Right kidney (tissue), 1 donor: ENCODE measurements around the gene STYX.
A peak's percentile ranks its signal among the peaks of the same experiment; 100 is the strongest.

ENCODE experiments used
- DNase-seq: peaks from one replicate; pipeline ENCODE4 v3.0.0-alpha.2; 2016

STYX gene

DNA sequence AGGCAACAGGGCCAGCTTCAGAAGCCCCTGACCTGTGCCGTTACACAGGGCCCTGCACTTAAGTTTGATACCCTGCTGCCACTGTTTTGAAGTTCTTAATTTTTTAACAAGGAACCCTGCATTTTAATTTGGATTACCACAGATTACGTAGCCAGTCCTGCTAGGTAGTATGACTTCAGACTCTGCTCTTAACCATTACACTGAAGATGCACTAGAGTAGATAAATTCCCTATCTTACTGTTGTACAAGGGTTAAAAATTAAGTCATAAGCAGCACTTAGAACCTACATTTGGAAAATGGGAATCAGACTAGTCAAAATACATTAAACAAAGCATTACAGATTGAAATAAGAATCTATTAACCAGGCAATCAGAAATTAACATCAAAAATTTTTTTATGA lies 59.2 kb downstream of the STYX start:
- DNase-seq = no peak

DNA sequence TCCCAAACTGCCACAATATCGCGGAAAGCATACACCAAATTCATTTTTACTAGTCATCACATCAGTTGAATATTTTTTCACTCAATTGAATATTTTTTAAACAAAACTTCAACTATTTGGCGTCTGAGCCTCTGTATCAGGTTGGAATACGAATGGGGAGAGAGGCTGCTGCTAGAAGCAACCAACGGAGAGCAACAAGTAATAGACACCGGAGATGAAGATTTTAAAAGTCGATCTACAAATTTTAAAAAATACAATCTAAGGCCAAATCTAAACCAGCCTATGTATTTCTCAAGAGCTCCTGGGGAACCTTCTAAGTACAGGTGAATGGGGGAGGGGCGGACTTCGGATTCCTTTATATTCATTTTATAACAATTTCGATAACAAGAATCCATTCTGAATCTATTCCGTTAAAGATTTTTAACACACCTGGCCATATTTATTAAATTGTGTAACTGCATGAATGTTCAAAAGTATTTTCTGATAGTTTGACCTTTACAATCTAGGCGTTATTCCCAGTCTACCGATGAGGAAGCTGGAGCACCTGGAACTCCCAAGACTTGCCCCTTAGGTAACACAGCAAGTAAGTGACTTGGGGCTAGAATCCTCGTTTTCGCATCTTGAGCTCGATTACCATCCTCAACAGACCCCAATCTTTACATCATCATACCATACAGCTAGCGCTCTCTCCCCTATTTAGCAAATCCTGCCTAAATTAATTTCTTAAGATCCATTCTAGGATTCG lies 60.2 kb downstream of the STYX start:
- DNase-seq = no peak

GRCh38 chr14:52790756-52791222 lies 60.8 kb downstream of the STYX start:
- no peak for DNase-seq

DNA sequence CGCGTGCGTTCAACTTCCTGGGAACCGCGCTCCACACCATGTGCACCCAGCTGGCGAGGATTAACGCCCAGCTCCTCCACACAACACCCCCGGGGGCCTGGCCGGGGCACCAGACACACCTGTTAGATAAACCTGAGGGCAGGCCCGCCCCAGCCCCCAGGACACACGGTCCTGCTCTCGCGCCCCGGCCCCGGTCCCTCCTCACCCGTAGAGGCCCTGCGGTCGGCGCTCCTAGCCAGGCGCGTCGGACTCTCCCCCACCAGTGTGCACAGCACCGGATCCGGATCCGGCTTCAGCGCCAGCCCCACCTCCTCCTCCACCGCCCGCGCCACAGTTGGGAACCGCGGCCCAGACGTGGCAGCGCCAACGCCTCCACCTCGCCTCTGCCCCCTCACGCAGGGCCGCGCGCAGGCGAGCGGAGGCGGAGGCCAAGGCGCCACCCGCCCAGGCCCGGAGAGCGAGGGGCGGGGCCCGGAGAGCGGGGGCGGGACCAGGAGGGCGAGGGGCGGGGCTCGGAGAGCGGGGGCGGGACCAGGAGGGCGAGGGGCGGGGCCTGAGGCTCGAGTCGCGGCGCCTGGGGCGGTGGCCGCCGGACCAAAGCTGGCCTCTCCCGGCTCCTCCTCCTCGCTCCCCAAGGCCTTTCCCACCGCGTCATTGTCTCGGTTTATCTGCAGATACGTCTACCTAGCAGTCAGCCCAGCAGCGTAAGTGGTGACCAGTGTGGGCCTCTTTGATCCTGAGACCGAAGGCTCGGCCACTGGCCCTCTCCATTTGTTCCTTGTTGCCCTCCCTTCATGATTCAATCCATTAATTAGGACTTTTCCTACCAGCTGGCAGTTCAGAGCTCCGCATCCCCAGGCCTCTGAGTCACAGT lies 61.5 kb downstream of the STYX start, which contains the start of gene GNPNAT1:
Gene GNPNAT1, minus strand, starts transcription at position 385 of the 874 bp plus-strand sequence. CDS start 6,957 bp downstream, outside the sequence.
- DNase-seq = peak; percentile 89

DNA sequence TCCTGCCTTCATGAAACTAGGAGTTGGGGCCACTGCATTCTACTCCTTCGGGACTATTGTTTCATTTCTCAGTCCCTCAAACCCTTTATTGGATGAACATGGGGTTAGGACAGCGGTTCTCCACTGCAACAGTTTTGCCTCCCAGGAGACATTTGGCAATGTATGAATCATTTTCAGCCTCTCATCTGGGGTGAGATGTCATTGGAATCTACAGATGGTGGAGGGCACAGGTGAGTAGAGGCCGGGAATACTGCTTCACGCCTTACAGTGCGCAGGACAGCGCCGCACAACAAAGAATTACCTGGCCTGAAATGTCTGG lies 62.1 kb downstream of the STYX start:
- no peak for DNase-seq

DNA sequence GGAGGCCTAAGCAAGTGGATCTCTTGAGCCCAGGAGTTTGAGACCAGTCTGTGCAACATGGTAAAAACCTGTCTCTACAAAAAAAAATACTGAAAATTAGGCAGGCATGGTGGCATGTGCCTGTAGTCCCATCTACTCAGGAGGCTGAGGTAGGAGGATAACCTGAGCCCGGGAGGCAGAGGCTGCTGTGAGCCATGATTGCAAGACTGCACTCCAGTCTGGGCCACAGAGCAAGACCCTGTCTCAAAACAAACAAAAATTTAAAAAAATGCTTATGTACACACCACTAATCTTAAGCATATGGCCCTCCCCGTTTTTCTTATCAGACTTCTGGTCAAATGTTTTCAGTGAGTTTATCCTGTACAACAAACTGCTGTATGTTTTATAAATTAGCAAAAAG lies 63.1 kb downstream of the STYX start:
- no peak for DNase-seq

GRCh38 chr14:52797653-52798052 lies 67.7 kb downstream of the STYX start:
- no peak for DNase-seq

DNA sequence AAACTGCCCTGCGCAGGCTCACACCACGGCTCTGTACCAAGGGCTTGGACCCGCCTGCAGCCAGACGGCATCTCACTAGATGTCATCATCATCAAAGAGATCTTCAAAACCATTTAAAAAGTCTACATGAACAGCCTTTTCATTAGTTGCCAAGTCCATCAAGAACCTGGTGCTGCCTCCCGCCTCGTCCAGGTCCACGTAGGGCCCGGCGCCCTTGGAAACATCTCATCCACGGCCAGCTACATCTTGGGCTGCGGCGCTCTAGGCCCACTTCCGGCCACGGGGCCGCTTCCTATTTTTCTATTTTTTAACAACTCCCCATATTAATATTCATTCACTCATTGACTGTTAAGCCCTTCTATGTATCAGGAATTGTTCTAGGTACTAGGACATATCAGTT lies 68.9 kb downstream of the STYX start:
- no peak for DNase-seq

DNA sequence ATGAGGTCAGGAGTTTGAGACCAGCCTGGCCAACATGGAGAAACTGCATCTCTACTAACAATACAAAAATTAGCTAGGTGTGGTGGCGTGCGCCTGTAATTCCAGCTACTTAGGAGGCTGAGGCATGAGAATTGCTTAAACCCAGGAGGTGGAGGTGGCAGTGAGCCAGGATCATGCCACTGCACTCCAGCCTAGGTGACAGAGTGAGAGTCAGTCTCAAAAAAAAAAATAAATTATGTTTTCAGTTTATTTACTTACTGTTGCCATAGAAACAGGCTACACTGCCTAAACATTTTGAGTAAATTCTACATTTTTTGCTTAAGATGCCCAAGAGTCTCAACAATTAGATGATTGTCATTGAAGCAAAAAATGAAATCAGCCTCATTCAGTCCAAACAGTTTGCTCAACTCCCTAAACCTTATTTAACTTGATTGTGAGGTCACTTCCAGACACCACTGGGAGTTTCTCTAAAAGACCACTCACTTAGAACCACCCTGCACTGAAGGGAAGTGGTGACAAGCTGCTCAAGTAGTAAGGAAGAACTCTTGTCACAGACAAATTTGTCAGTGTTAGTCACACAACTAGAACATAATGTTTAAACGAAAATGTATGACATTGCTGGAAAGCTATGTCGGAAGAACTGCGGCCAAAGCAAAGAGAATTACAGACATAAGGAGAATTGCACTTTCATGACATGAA lies 71.2 kb downstream of the STYX start:
- DNase-seq = no peak

DNA sequence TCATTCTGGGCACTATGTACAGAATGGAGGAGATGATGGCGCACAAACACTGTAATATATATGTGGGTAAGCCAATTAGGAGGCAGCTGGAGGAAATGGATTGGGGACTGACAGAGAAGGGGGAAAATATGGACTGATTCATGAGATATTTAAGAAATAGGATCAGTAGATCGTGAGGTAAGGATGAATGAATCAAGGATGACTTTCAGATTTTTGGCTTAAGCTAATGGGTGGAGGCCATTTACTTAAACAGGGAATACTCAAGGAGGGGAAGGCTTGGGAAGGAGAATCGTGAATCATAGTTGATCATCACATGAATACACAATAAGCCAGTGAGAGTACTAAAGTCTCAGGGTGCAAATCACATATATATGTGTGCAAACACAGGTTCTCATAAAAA lies 72.6 kb downstream of the STYX start:
- no peak for DNase-seq

DNA sequence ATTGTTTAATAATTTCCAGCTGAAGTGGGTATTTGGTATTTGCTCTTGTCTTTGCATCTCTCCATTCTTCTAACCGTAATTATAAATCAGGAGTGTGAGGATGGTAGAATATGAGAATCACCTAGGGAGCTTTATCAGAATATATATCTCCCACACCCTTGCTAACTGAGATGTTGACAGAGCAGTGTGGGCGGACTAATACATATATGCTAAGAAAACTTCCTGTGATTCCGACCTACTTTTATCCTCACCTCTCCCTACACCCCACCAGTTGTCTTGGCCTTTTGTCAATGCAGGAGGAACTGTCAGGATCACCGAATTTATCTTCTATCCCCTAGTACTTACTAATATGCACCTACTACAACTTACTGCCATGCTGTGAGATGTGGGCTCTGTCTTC lies 76.1 kb downstream of the STYX start:
- DNase-seq = no peak

- DNase-seq = no peak
Measured at GRCh38 chr14:52808101-52808500, 78.1 kb downstream of the STYX start.

DNA sequence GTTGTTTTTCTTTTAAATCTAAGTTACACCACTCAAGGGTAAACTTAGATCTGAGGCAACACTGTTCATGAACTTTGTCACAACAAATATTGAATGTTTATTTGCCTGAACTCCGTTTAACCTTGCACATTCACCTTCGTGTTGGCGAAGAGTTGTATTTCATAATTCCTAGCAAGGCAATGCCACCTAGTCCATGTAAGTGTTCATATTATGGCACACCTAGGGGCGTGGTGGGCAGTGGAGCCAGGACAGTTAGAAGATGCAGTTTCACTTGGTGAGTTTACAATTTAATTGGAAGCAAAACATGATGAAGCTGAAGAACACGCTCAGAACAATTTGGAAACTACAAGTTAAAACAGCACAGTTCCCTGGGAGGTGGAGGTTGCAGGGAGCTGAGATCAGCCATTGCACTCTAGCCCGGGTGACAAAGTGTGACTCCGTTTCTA lies 91.9 kb downstream of the STYX start:
- no peak for DNase-seq

DNA sequence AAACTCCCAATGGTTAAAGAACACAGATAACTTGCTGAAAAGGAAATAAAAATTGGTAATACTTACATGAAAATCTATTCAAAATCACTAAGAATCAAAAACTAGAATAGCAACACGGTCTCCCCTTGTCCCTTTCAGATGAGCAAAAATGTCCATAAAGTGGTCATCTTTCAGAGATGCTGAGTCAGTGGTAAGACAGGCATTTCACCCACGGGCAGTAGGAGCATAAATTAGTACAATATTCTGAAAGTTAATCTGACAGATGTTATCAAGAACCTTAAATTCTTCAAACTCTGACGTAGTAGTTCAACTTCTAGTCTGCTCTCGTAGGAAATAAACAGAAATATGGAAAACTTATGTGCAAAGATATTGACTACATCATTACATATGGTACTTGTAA lies 94.5 kb downstream of the STYX start:
- DNase-seq = no peak
